ENCODE measurements around the gene WAC.

DNA sequence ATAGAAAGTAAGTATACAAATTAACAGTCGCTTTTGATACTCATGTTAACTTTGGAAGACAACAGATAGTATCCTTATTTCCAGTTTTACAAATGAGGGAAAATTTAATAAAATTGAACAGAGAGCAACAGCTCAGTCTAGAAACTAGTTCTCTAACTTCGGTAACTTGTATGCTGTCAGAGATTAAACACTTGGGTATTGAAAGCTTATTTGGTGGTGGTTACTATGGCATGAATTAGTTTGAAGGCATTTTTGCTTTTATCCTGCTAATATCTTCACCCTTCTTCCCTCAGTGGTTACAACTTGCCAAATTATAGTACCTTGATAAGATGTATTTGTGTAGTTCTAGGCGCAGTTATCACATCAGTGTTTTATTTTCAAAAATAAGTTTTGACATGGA, 7.2 kb downstream of the WAC start:
- TF ChIP-seq POLR2A (IDR thresholded peaks at IDR 0.05), result no peak
- TF ChIP-seq, protein P1, sequence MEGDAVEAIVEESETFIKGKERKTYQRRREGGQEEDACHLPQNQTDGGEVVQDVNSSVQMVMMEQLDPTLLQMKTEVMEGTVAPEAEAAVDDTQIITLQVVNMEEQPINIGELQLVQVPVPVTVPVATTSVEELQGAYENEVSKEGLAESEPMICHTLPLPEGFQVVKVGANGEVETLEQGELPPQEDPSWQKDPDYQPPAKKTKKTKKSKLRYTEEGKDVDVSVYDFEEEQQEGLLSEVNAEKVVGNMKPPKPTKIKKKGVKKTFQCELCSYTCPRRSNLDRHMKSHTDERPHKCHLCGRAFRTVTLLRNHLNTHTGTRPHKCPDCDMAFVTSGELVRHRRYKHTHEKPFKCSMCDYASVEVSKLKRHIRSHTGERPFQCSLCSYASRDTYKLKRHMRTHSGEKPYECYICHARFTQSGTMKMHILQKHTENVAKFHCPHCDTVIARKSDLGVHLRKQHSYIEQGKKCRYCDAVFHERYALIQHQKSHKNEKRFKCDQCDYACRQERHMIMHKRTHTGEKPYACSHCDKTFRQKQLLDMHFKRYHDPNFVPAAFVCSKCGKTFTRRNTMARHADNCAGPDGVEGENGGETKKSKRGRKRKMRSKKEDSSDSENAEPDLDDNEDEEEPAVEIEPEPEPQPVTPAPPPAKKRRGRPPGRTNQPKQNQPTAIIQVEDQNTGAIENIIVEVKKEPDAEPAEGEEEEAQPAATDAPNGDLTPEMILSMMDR (IDR thresholded peaks at IDR 0.05), result no peak

Data from thyroid gland (tissue), 4 donors.